ENCODE results near the gene JARID2.

Gene JARID2

DNA sequence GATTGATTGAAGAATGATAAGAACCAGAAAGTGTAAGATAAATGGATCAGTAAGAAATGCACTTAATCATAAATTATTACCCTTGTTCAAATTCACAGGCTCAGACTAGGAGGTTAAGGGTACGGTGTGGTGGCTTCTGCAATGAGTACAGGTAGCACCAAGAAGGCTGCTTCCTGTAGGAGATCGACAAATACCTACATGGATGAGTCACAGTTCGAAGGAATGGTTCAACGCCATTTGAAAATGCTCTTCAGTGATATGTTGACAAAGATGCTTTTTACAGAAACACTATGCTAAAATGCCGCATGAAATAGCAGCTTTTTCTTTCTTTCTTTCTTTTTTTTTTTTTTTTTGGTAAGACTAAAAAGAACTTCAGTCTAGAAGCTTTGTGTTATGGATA, 300.7 kb downstream of the JARID2 start:
- peaks cover 12% of the 10 kb centered on the region for H3K4me1 ChIP-seq
- no peaks in the 10 kb centered on the region for H3K36me3 ChIP-seq (ENCODE audit: control insufficient read depth, insufficient read depth, low read length)
- H3K4me2 ChIP-seq (ENCODE audit: low read length), result no peak overlapping the region
- H3K9ac ChIP-seq, result no peak overlapping the region
- H3K27me3 ChIP-seq (ENCODE audit: control insufficient read depth, insufficient read depth, low read length), result no peaks in the 10 kb centered on the region
- no peak overlapping the region for H3K27ac ChIP-seq
- H3K79me2 ChIP-seq, result peaks cover 18% of the 10 kb centered on the region
- no peaks in the 10 kb centered on the region for H3K9me3 ChIP-seq (ENCODE audit: control insufficient read depth, low read length)
- H3K4me3 ChIP-seq (ENCODE audit: low read depth, low read length), result no peak overlapping the region
- TF ChIP-seq, protein P1, sequence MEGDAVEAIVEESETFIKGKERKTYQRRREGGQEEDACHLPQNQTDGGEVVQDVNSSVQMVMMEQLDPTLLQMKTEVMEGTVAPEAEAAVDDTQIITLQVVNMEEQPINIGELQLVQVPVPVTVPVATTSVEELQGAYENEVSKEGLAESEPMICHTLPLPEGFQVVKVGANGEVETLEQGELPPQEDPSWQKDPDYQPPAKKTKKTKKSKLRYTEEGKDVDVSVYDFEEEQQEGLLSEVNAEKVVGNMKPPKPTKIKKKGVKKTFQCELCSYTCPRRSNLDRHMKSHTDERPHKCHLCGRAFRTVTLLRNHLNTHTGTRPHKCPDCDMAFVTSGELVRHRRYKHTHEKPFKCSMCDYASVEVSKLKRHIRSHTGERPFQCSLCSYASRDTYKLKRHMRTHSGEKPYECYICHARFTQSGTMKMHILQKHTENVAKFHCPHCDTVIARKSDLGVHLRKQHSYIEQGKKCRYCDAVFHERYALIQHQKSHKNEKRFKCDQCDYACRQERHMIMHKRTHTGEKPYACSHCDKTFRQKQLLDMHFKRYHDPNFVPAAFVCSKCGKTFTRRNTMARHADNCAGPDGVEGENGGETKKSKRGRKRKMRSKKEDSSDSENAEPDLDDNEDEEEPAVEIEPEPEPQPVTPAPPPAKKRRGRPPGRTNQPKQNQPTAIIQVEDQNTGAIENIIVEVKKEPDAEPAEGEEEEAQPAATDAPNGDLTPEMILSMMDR (IDR thresholded peaks at IDR 0.05), result no peak
- H2AFZ ChIP-seq, result no peak overlapping the region

DNA sequence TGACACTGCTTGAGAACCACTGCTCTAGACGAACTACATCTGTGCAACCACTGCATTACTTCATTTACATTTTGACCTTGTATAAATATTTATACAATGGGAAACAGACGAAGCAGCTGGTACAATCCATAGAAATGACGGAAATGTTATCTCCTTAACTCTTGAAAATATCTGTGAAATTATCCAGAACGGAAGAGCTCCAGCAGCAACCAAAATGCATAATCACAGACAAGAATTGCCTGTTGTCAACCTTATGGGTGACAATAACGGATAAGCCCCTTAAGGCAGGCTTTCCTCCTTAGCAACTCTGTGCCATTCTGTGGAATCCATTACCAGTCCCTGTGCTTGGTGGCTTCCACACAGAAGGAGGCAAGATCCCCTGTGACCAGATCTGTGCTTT, 301.5 kb downstream of the JARID2 start:
- TF ChIP-seq, protein P1 (IDR thresholded peaks at IDR 0.05), result no peak
- H2AFZ ChIP-seq, result no peak overlapping the region
- H3K27ac ChIP-seq, result no peak overlapping the region
- peaks cover 19% of the 10 kb centered on the region for H3K4me1 ChIP-seq
- H3K4me3 ChIP-seq (ENCODE audit: low read depth, low read length), result no peak overlapping the region
- H3K4me2 ChIP-seq (ENCODE audit: low read length), result no peak overlapping the region
- peaks cover 18% of the 10 kb centered on the region for H3K79me2 ChIP-seq
- H3K9ac ChIP-seq, result no peak overlapping the region
- H3K27me3 ChIP-seq (ENCODE audit: control insufficient read depth, insufficient read depth, low read length), result no peaks in the 10 kb centered on the region
- H3K36me3 ChIP-seq (ENCODE audit: control insufficient read depth, insufficient read depth, low read length), result no peaks in the 10 kb centered on the region
- no peaks in the 10 kb centered on the region for H3K9me3 ChIP-seq (ENCODE audit: control insufficient read depth, low read length)

DNA sequence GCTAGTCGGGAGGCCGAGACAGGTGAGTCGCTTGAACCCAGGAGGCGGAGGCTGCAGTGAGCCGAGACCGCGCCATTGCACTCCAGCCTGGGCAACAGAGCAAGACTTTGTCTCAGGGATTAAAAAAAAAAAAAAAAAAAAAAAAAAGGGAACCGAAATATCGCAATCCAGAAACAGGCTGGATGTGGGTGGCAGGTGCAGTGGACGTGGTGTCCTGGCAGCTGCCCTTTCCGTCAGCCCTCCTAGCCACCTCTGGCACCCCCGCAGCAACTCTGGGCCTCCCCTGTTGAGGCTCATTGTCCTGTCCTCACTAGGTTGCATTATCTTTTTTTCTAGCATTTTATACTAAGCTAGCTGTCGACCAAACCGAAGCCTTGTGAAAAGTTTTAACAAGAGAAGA, 303.5 kb downstream of the JARID2 start:
- no peak overlapping the region for H3K9ac ChIP-seq
- TF ChIP-seq, protein P1 (IDR thresholded peaks at IDR 0.05), result no peak

DNA sequence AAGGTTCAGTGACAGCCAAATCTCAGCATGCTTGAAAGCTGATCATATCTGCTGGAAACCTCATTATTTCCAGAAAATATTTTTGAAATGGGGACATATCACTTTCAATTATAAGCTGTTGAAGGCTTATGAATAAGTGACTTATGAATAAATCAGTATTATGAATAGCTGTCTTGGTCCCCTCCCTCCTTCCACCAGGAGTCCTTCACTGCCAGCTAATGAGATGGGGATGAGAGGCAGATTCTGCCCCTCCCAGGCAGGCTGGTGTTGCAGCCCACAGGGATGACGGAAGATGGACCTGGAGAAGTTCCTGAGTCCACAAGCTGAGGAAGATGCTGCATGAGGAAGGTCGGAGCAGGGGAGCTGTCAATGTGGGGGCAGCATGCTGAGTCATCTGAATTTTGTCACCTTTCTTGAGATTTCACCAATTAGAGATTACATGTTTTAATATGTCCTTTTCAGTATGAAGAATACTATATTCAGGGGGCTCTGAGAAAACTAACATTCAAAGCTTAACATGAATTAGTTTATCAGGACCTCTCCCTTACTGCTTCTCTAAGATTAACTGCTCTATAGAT, 304.8 kb downstream of the JARID2 start:
- Histone ChIP-seq H3K4me2 (ENCODE audit: low read length) (no peak overlapping the region), H3K4me1 (peaks cover 19% of the 10 kb centered on the region), H2AFZ (no peak overlapping the region), H3K36me3 (ENCODE audit: control insufficient read depth, insufficient read depth, low read length) (no peaks in the 10 kb centered on the region), H3K79me2 (peaks cover 11% of the 10 kb centered on the region), H3K27ac (no peak overlapping the region), H3K4me3 (ENCODE audit: low read depth, low read length) (no peak overlapping the region), H3K27me3 (ENCODE audit: control insufficient read depth, insufficient read depth, low read length) (no peaks in the 10 kb centered on the region), H3K9me3 (ENCODE audit: control insufficient read depth, low read length) (no peaks in the 10 kb centered on the region), H3K9ac (no peak overlapping the region)
- TF ChIP-seq, protein P1 (IDR thresholded peaks at IDR 0.05), result no peak

More for the DNA sequence above, 303.5 kb downstream of the JARID2 start:
- H3K79me2 ChIP-seq, result peaks cover 13% of the 10 kb centered on the region
- no peaks in the 10 kb centered on the region for H3K36me3 ChIP-seq (ENCODE audit: control insufficient read depth, insufficient read depth, low read length)
- H3K27ac ChIP-seq, result no peak overlapping the region
- H2AFZ ChIP-seq, result no peak overlapping the region
- no peak overlapping the region for H3K4me3 ChIP-seq (ENCODE audit: low read depth, low read length)
- no peaks in the 10 kb centered on the region for H3K27me3 ChIP-seq (ENCODE audit: control insufficient read depth, insufficient read depth, low read length)
- peaks cover 19% of the 10 kb centered on the region for H3K4me1 ChIP-seq
- H3K4me2 ChIP-seq (ENCODE audit: low read length), result no peak overlapping the region
- no peaks in the 10 kb centered on the region for H3K9me3 ChIP-seq (ENCODE audit: control insufficient read depth, low read length)

DNA sequence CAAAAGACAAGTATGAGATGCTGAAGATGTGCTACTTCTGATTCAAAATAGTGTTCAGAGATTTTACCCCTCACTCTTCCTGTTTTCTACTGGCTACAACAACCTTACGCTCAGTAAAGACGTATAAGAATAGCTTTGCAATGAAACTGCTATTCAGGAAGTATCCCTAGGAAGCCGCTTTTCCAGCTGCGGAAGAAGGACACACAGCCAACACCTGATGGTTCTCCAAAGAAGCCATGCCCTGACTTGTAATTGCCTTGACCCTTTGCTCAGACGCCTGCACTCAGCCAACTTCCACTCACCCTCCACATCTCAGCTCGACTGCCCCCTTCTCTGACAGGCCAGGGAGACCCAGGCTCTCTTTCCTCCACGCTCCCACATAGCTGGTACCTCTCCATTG, 305.4 kb downstream of the JARID2 start:
- TF ChIP-seq, protein P1 (IDR thresholded peaks at IDR 0.05), result no peak
- Histone ChIP-seq H3K9ac (no peak overlapping the region), H3K9me3 (ENCODE audit: control insufficient read depth, low read length) (no peaks in the 10 kb centered on the region), H2AFZ (no peak overlapping the region), H3K4me3 (ENCODE audit: low read depth, low read length) (no peak overlapping the region), H3K36me3 (ENCODE audit: control insufficient read depth, insufficient read depth, low read length) (no peaks in the 10 kb centered on the region), H3K4me2 (ENCODE audit: low read length) (no peak overlapping the region), H3K27ac (peak overlapping the region; percentile 29), H3K4me1 (peaks cover 19% of the 10 kb centered on the region), H3K79me2 (peaks cover 9% of the 10 kb centered on the region), H3K27me3 (ENCODE audit: control insufficient read depth, insufficient read depth, low read length) (no peaks in the 10 kb centered on the region)

Data from parathyroid adenoma (tissue), 2 donors.